Mesenchymal stem cell (in vitro differentiated cells and primary cell): Measurements from ENCODE around the gene EPB41.

Experiments
- DNase-seq: peaks from one replicate; pipeline ENCODE4 v3.0.0-alpha.2; 2013
- H2AFZ ChIP-seq: one replicate; pipeline ENCODE4 v1.6.1; 2013; ENCODE audit warnings: low read depth, mild to moderate bottlenecking, control low read depth, inconsistent platforms, low read length, moderate library complexity
- H2AK5ac ChIP-seq: 2 replicates; pipeline ENCODE4 v1.6.1; 2013; ENCODE audit warnings: low read length, moderate library complexity, mild to moderate bottlenecking, inconsistent platforms; ENCODE audit not compliant: severe bottlenecking
- H2BK120ac ChIP-seq: one replicate; pipeline ENCODE4 v1.6.1; 2013; ENCODE audit warnings: low read depth, mild to moderate bottlenecking, inconsistent platforms, low read length, moderate library complexity
- H2BK12ac ChIP-seq, 2 experiments: one replicate each; pipeline ENCODE4 v1.6.1; 2013; ENCODE audit warnings: inconsistent platforms in 2 of 2, low read length in 2 of 2, mild to moderate bottlenecking in 2 of 2, moderate library complexity in 2 of 2, control low read depth in 1 of 2
- H2BK15ac ChIP-seq: one replicate; pipeline ENCODE4 v1.6.1; 2013; ENCODE audit warnings: mild to moderate bottlenecking, low read depth, inconsistent platforms; ENCODE audit not compliant: poor library complexity, severe bottlenecking
- H2BK5ac ChIP-seq: 2 replicates; pipeline ENCODE4 v1.6.1; 2013; ENCODE audit warnings: low read depth, mild to moderate bottlenecking, low read length, control low read depth, inconsistent platforms; ENCODE audit not compliant: poor library complexity, severe bottlenecking
- H3K14ac ChIP-seq, 2 experiments: one replicate each; pipeline ENCODE4 v1.6.1; 2013; ENCODE audit warnings: inconsistent platforms in 2 of 2, low read length in 2 of 2, control low read depth in 1 of 2, mild to moderate bottlenecking in 1 of 2, moderate library complexity in 1 of 2
- H3K18ac ChIP-seq, 2 experiments: one replicate each; pipeline ENCODE4 v1.6.1; 2013; ENCODE audit warnings: inconsistent platforms in 2 of 2, low read length in 2 of 2, control low read depth in 1 of 2, low read depth in 1 of 2, mild to moderate bottlenecking in 1 of 2
- H3K23ac ChIP-seq, 2 experiments: one replicate each; pipeline ENCODE4 v1.6.1; 2013; ENCODE audit warnings: inconsistent platforms in 2 of 2, low read length in 2 of 2, mild to moderate bottlenecking in 2 of 2, moderate library complexity in 2 of 2, control low read depth in 1 of 2
- H3K27ac ChIP-seq: 2 replicates; pipeline ENCODE4 v1.5.1; 2013; ENCODE audit warnings: mild to moderate bottlenecking, moderate library complexity, low read length, control low read depth, inconsistent platforms; ENCODE audit not compliant: poor library complexity, severe bottlenecking
- H3K27me3 ChIP-seq, 2 experiments: 2 replicates each; pipeline versions ENCODE4 v1.6.1 to v1.7.0; 2013; ENCODE audit warnings: low read length in 2 of 2, mild to moderate bottlenecking in 2 of 2, moderate library complexity in 2 of 2, control low read depth in 1 of 2, inconsistent platforms in 1 of 2; ENCODE audit not compliant: control insufficient read depth in 1 of 2, insufficient read depth in 1 of 2
- H3K36me3 ChIP-seq, 2 experiments: 2 replicates each; pipeline versions ENCODE4 v1.6.1 to v1.7.0; 2013; ENCODE audit warnings: low read length in 2 of 2, control low read depth in 1 of 2, inconsistent platforms in 1 of 2, low read depth in 1 of 2, mild to moderate bottlenecking in 1 of 2; ENCODE audit not compliant: insufficient read depth in 2 of 2, control insufficient read depth in 1 of 2
- H3K4ac ChIP-seq, 2 experiments: one replicate each; pipeline ENCODE4 v1.6.1; 2013; ENCODE audit warnings: inconsistent platforms in 2 of 2, low read length in 2 of 2, mild to moderate bottlenecking in 2 of 2, moderate library complexity in 2 of 2, control low read depth in 1 of 2, low read depth in 1 of 2
- H3K4me1 ChIP-seq: 2 replicates; pipeline ENCODE4 v1.6.1; 2013; ENCODE audit warnings: low read depth, low read length, control low read depth; ENCODE audit not compliant: control insufficient read depth, insufficient read depth
- H3K4me2 ChIP-seq: 2 replicates; pipeline ENCODE4 v1.6.1; 2013; ENCODE audit warnings: low read length, mild to moderate bottlenecking, inconsistent platforms; ENCODE audit not compliant: poor library complexity, severe bottlenecking
- H3K4me3 ChIP-seq, 2 experiments: 2 replicates each; pipeline versions ENCODE4 v1.5.1 to v1.7.0; 2013; ENCODE audit warnings: low read length in 2 of 2, mild to moderate bottlenecking in 2 of 2, control low read depth in 1 of 2, low read depth in 1 of 2; ENCODE audit not compliant: insufficient read depth in 1 of 2
- H3K79me1 ChIP-seq: replicated peaks from 2 replicates; pipeline ENCODE4 v1.6.1; 2013; ENCODE audit warnings: mild to moderate bottlenecking, control low read depth, low read length, inconsistent platforms; ENCODE audit not compliant: poor library complexity, severe bottlenecking
- H3K9ac ChIP-seq: 2 replicates; pipeline ENCODE4 v1.7.0; 2013; ENCODE audit warnings: mild to moderate bottlenecking, low read length, moderate library complexity
- H3K9me3 ChIP-seq: 2 replicates; pipeline ENCODE4 v1.7.0; 2013; ENCODE audit warnings: mild to moderate bottlenecking, low read length; ENCODE audit not compliant: control insufficient read depth
- H4K8ac ChIP-seq: one replicate; pipeline ENCODE4 v1.6.1; 2013; ENCODE audit warnings: inconsistent platforms, mild to moderate bottlenecking, low read length, moderate library complexity
- H4K91ac ChIP-seq: one replicate; pipeline ENCODE4 v1.6.1; 2013; ENCODE audit warnings: mild to moderate bottlenecking, low read length, inconsistent platforms
- WGBS: methylation state at CpG from one replicate; pipeline ENCODE4 v1.1.7; 2013; ENCODE audit warnings: mixed read lengths; 5-methylcytosine and 5-hydroxymethylcytosine counted together

The EPB41 gene

DNA sequence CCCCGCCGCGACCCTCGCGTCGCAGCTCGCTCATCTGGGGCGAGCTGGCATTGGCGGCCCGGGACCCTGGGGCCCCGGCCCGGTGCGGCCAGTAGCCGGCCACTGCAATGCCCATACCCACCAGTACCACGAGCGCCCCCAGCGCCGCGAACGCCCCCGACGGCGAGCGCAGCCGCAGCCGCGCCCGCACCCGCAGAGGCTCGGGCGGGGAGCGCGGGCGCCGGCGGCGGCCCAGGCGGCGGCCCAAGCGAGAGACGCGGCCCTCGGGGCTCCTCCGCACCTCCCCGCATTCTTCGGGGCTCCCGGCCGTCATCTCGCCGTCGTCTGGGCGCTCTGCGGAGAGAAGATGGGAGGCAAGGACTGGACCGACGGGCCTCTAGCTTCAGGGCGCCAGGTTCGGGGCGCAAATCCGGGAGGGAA lies 207.2 kb downstream of the EPB41 start:
- Histone ChIP-seq H3K18ac (peak overlapping the region; percentile 27 to 46), H3K4me3 (peak overlapping the region; percentile 71 to 89), H2BK5ac (no peak overlapping the region), H3K4ac (no peak overlapping the region), H3K4me1 (peaks cover 29% of the 10 kb centered on the region), H3K4me2 (peak overlapping the region; percentile 94), H4K91ac (no peak overlapping the region), H3K79me1 (peaks cover 17% of the 10 kb centered on the region), H3K36me3 (peaks cover 16 to 19% of the 10 kb centered on the region in 2 experiments), H2AK5ac (no peak overlapping the region), H2BK15ac (peak overlapping the region; percentile 13), H3K27me3 (no peaks in the 10 kb centered on the region), H3K23ac (no peak overlapping the region), H3K9me3 (no peaks in the 10 kb centered on the region), H2AFZ (peak overlapping the region; percentile 60), H3K14ac (no peak overlapping the region), H4K8ac (peak overlapping the region; percentile 88), H3K9ac (peak overlapping the region; percentile 96), H2BK120ac (no peak overlapping the region), H2BK12ac (no peak overlapping the region), H3K27ac (no peak overlapping the region)
- WGBS = 8% methylated on average over 53 of the region's 59 CpGs
- peak; percentile 11 for DNase-seq

DNA sequence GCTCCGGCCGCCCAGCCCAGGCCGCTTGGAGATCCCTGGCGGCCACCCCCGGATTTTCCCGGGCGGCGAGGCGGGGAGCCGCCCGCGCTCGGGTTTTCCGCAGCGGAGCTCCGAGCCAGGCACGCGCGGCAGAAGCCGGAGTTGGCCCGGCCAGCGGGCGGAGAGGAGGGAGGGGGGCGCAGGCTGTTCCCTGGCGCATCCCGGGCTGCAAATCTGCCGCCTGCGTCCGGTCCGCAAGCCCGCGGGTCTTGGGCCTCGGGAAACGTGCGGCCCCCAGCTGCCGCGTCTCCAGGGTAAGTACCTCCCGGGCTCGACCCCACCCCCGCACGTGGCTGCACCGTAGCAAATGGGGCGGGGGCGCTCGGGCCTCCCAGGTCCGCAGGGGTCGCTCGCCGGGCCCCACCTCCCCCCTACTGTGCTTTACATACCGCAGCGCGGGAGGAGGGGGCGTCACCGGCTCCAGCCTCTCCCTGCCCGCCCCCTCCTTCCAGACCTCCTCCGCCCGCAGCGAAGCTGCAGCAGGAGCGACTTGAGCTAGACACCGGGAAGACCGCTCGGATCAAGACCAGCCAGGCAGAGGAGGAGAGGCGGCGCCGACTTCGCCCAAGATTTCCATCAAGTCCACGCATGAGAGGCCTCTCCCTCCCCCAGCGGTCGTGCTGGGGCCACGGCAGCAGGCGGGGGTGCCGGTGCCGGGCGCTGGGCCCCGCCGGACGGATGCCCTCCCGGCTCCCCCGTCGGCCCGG lies 207.7 kb downstream of the EPB41 start:
- peaks cover 16 to 19% of the 10 kb centered on the region in 2 experiments for H3K36me3 ChIP-seq

DNA sequence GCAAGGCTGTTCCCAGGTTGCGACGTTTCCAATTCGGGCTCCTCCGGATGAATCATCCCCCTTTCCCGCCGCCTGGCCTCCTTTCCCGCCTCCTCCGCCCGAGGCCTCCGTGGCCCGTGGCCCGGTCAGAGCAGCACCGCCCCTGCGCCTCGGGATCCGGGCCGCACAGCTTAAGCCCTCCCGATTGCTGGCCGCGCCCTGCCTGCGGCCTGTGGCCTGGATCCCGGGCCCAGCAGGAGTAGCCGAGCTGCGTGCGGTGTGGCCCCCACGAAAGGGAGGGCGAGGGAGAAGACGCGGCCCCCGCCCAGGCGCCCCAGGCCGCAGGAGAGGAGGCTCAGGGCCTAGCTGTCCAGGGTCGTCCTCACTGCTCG lies 208.3 kb downstream of the EPB41 start:
- peaks cover 16 to 19% of the 10 kb centered on the region in 2 experiments for H3K36me3 ChIP-seq
- H2BK12ac ChIP-seq = peak overlapping the region in 1 of 2 experiments; percentile 64
- peaks cover 17% of the 10 kb centered on the region for H3K79me1 ChIP-seq
- H3K14ac ChIP-seq = no peak overlapping the region
- peak; percentile 75 for DNase-seq
- peak overlapping the region; percentile 94 for H3K4me2 ChIP-seq
- peak overlapping the region; percentile 89 to 98 for H3K18ac ChIP-seq
- H3K9ac ChIP-seq = peak overlapping the region; percentile 96
- H2BK5ac ChIP-seq = no peak overlapping the region
- peak overlapping the region; percentile 42 for H2BK120ac ChIP-seq
- no peak overlapping the region for H3K27ac ChIP-seq
- H4K8ac ChIP-seq = peak overlapping the region; percentile 58
- no peaks in the 10 kb centered on the region for H3K9me3 ChIP-seq
- peak overlapping the region; percentile 55 for H2AFZ ChIP-seq
- peaks cover under 1% of the 10 kb centered on the region in 2 experiments for H3K27me3 ChIP-seq
- H2BK15ac ChIP-seq = peak overlapping the region; percentile 71
- peak overlapping the region; percentile 71 to 89 for H3K4me3 ChIP-seq
- peaks cover 29% of the 10 kb centered on the region for H3K4me1 ChIP-seq
- no peak overlapping the region for H2AK5ac ChIP-seq
- peak overlapping the region; percentile 15 to 84 for H3K4ac ChIP-seq
- WGBS = under 1% methylated on average over 26 of the region's 34 CpGs
- H4K91ac ChIP-seq = peak overlapping the region; percentile 84
- H3K23ac ChIP-seq = no peak overlapping the region

More for the DNA sequence above, 207.7 kb downstream of the EPB41 start:
- H2AK5ac ChIP-seq = no peak overlapping the region
- no peaks in the 10 kb centered on the region for H3K27me3 ChIP-seq
- H3K18ac ChIP-seq = peak overlapping the region; percentile 89 to 98
- H3K27ac ChIP-seq = no peak overlapping the region
- peak overlapping the region; percentile 55 for H2AFZ ChIP-seq
- H3K23ac ChIP-seq = peak overlapping the region in 1 of 2 experiments; percentile 75
- H2BK5ac ChIP-seq = no peak overlapping the region
- H3K9ac ChIP-seq = peak overlapping the region; percentile 96
- peak overlapping the region; percentile 88 for H4K8ac ChIP-seq
- peak overlapping the region; percentile 84 for H4K91ac ChIP-seq
- peak overlapping the region in 1 of 2 experiments; percentile 84 for H2BK12ac ChIP-seq
- H3K14ac ChIP-seq = peak overlapping the region in 1 of 2 experiments; percentile 56
- H3K9me3 ChIP-seq = no peaks in the 10 kb centered on the region
- peak overlapping the region; percentile 42 for H2BK120ac ChIP-seq
- DNase-seq = no peak
- H2BK15ac ChIP-seq = peak overlapping the region; percentile 71
- H3K4ac ChIP-seq = peak overlapping the region in 1 of 2 experiments; percentile 84
- peak overlapping the region; percentile 94 for H3K4me2 ChIP-seq
- WGBS = 1% methylated on average over 53 of the region's 81 CpGs
- H3K4me1 ChIP-seq = peaks cover 29% of the 10 kb centered on the region
- H3K4me3 ChIP-seq = peak overlapping the region; percentile 71 to 89
- H3K79me1 ChIP-seq = peaks cover 17% of the 10 kb centered on the region
